Urothelium cell line (cell line): ENCODE measurements around the gene FYCO1.

ENCODE experiments used
- DNase-seq: peaks from one replicate; pipeline ENCODE4 v3.0.0; 2011; ENCODE audit warnings: low spot score, mixed read lengths
- FAIRE-seq: peaks from 2 replicates; lab custom pipeline; 2011; peaks lifted over from hg19 to GRCh38; lab: Jason Lieb, UNC

FYCO1 gene

GRCh38 chr3:45922950-45923590, 72.6 kb downstream of the FYCO1 start:
- FAIRE-seq (no peak), DNase-seq (no peak)

- no peak for DNase-seq
- no peak for FAIRE-seq
These were observed 73.6 kb downstream of the FYCO1 start for GRCh38 chr3:45922039-45922326.

- no peak for FAIRE-seq
- no peak for DNase-seq
These were observed 74.2 kb downstream of the FYCO1 start for GRCh38 chr3:45921158-45922038.

DNA sequence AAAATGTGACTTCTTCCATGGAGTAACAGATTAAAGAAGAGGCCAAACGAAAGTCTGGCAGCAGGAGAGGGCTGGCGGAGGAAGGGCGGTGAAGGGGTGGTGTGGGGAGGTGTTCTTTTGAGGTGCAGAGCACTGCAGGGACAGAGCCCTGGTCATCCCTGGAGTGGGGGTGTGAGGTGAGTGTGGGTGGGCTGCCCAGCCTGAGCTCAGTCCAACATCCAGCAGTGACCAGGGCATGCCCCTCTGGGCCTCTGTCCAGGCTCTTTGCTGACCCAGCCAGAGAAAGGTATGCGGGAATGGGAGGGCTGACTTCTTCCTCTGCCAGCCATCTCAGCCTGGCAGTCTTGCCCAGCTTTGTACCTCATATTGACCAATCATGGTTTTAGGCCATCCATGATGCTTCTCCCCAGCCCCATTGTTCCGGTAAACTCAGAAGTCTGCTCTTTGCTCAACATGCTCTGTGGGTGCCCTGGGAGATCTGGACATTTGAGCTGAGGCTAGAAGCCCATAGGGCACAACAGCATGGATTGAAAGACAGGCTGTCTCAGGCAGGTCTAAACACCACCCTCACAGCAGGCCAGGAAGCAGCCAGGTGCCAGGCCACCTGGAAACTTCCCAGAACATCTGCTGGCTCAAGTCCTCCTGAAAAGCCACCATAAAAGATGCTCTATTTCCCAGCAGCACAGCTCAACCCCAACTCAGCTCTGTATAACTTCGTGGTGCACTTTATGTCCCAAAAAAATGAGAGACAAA, 78.3 kb downstream of the FYCO1 start:
- DNase-seq = no peak
- no peak for FAIRE-seq

GRCh38 chr3:45915518-45916231, 79.9 kb downstream of the FYCO1 start:
- FAIRE-seq (no peak), DNase-seq (peak; percentile 90)

GRCh38 chr3:45915059-45915439, 80.6 kb downstream of the FYCO1 start:
- FAIRE-seq (no peak), DNase-seq (no peak)

DNA sequence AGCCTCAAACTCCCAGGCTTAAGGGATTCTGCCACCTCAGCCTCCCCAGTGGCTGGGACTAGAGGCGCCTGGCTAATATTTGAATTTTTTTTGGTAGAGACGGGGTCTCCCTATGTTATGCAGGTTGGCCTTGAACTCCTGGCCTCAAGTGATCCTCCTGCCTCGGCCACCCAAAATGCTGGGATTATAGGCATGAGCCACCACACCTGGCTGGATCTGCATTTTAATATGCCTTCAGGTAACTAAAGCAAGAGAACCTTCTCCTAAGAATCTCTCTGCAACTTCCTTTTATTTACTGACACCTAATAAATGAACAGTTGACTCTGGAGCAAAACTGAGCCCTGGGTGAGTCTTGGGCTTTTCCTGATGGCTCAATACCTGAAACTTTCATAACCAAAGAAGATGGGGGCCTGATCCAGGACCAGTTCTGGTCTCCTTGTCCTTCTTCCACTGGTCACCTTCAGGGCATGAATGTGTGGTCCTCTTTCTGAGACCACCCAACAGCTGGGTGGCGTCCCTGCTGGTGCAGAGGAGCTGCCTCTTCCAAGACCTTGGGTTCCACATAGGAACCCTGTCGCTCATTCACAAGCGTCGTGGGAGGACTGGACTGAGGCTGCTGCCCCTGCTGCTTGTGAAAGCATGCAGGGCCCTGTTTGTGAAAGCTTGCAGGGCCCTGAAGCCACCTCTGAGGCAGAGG, 81.1 kb downstream of the FYCO1 start:
- FAIRE-seq (no peak), DNase-seq (no peak)

DNA sequence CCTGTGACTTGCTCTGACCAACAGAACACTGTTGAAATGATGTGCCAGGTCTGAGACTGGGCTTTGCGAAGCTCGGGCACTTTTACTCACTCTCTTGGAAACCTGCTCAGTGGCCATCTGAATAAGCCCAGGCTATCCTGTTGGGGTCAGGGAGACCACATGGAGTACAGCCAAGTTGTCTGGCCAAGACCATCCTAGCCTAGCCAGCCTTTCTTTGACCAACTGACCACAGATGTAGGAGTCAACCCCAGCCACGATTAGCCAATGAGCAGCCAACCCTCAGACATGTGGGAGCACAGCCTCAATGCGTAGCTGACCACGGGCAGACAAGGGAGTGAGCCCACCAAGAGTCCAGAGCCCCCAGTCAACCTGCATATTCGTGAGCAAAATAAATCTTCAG, 83.2 kb downstream of the FYCO1 start:
- FAIRE-seq (no peak), DNase-seq (no peak)

DNA sequence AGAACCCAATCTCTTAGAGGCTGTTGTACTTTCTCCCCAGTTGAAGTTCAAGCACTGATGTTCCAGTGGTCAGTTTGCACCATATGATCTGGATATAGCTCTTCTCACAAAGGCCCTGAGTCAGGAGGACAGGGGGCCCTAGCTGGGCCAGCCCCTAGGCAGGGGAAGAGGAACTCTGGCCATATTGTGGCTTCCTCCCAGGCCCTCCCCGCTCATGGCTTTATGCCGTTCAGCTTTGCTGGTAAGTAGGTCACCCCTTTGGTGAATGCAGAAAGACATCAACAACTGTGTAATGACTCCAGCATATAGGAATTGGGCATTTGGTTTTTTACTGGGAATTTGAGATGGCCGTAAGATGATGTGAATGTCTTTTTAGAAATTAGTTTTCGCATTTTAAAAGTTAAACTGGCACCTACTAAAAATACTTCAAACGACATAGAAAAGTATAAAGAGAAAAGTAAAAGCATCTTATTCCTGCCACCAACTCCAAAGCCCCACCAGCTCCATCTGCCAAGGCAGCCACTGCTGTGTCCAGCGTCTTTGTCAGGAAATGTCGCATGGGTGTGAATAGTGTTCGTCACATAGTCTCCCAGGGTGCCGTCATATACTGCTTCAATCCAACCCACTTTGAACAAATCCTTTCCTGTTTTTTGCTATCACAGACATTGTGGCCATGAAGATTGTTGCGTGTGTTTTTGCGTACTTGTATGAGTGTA, 84.0 kb downstream of the FYCO1 start:
- DNase-seq (no peak), FAIRE-seq (no peak)

DNA sequence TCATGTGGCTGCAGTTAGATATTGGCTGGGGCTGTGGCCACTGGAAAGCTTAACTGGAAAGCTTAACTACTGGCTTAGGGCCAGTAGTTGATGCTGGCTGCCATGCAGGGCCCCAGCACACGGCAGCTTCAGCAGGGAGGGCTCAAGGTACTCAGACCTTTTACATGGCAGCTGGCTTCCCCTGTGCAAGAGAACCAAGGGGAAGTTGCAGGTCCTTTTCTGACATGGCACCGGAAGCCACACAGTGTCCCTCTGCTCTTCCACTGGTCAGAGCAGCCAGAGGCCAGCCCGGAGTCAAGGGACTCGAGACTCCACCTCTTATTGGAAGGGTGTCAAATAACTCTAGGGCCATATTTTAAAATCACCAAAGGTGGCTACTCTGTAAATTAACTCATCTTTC, 84.7 kb downstream of the FYCO1 start:
- FAIRE-seq (no peak), DNase-seq (no peak)

- FAIRE-seq = no peak
These were observed 86.1 kb downstream of the FYCO1 start for GRCh38 chr3:45909542-45909941.

DNA sequence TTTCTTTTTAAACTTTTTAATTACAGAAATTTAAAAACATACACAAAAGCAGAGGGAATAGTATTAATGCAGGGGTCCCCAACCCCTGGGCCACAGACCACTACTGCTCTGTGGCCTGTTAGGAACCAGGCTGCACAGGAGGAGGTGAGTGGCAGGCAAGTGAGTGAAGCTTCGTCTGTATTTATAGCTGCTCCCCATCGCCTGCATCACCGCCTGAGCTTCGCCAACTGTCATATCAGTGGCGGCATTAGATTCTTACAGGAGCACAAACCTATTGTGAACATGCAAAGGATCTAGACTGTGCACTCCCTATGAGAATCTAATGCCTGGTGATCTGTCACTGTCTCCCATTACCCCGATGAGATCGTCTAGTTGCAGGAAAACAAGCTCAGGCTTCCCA, 86.9 kb downstream of the FYCO1 start:
- no peak for DNase-seq
- no peak for FAIRE-seq

More at GRCh38 chr3:45909542-45909941, 86.1 kb downstream of the FYCO1 start:
- DNase-seq = no peak

GRCh38 chr3:45907769-45908705, 87.6 kb downstream of the FYCO1 start:
- FAIRE-seq (no peak), DNase-seq (no peak)

GRCh38 chr3:45906681-45907407, 88.8 kb downstream of the FYCO1 start:
- DNase-seq (peak; percentile 41), FAIRE-seq (no peak)

- FAIRE-seq = no peak
- no peak for DNase-seq
These were observed 89.9 kb downstream of the FYCO1 start for GRCh38 chr3:45905755-45906154.

GRCh38 chr3:45904931-45905330, 90.7 kb downstream of the FYCO1 start:
- FAIRE-seq (no peak), DNase-seq (no peak)

DNA sequence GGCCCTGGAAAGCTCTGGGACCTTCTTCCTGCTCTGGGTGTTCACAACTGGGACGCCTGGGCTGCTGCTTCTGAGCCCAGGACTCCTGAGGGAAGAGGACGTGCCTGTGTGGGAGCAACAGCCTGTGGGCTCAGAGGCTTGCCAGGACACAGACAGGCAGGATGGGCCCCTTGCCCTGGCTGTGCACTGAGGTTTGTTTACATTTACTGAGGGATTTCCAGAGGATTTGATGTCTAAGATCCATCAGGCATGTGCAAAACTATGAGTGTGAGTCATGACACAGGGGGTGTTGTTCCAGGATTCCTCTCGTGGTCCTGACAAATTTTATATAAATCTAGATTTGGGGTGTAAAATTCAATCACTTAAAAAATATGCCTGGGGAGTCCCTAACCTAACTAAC, 98.7 kb downstream of the FYCO1 start:
- FAIRE-seq = no peak
- peak; percentile 32 for DNase-seq
